GM12875 (cell line): Measurements from ENCODE around the gene CDIP1.

Experiments used
- H3K4me3 ChIP-seq: one replicate; pipeline ENCODE4 v1.5.1; 2011; ENCODE audit warnings: low read depth, low read length, control low read depth
- TF ChIP-seq, protein P1 (sequence below): IDR thresholded peaks from 2 replicates; pipeline ENCODE4 v1.5.1; 2011; ENCODE audit warnings: low read depth, mild to moderate bottlenecking, control low read depth, inconsistent platforms, low read length, moderate library complexity, borderline replicate concordance; ENCODE audit not compliant: insufficient read depth

CDIP1 gene

GRCh38 chr16:4556580-4556979, 18.0 kb upstream of the CDIP1 start:
- no peak overlapping the region for H3K4me3 ChIP-seq
- TF ChIP-seq, protein P1, sequence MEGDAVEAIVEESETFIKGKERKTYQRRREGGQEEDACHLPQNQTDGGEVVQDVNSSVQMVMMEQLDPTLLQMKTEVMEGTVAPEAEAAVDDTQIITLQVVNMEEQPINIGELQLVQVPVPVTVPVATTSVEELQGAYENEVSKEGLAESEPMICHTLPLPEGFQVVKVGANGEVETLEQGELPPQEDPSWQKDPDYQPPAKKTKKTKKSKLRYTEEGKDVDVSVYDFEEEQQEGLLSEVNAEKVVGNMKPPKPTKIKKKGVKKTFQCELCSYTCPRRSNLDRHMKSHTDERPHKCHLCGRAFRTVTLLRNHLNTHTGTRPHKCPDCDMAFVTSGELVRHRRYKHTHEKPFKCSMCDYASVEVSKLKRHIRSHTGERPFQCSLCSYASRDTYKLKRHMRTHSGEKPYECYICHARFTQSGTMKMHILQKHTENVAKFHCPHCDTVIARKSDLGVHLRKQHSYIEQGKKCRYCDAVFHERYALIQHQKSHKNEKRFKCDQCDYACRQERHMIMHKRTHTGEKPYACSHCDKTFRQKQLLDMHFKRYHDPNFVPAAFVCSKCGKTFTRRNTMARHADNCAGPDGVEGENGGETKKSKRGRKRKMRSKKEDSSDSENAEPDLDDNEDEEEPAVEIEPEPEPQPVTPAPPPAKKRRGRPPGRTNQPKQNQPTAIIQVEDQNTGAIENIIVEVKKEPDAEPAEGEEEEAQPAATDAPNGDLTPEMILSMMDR: no peak

- no peak within 1 kb of the TSS for H3K4me3 ChIP-seq
- TF ChIP-seq, protein P1: no peak
Observed at GRCh38 chr16:4556112-4556511, 17.5 kb upstream of the CDIP1 start, which contains the start of gene C16orf96. TSS of gene C16orf96 (plus strand) at chr16:4556340. CDS start at chr16:4556490, 150 bp downstream.

- no peak overlapping the region for H3K4me3 ChIP-seq
- TF ChIP-seq, protein P1: no peak
Observed at GRCh38 chr16:4552541-4552940, 14.0 kb upstream of the CDIP1 start.

GRCh38 chr16:4550591-4550990, 12.0 kb upstream of the CDIP1 start:
- H3K4me3 ChIP-seq: no peak overlapping the region
- TF ChIP-seq, protein P1: no peak

- no peak overlapping the region for H3K4me3 ChIP-seq
- TF ChIP-seq, protein P1: no peak
Observed at GRCh38 chr16:4548124-4548523, 9.6 kb upstream of the CDIP1 start.

DNA sequence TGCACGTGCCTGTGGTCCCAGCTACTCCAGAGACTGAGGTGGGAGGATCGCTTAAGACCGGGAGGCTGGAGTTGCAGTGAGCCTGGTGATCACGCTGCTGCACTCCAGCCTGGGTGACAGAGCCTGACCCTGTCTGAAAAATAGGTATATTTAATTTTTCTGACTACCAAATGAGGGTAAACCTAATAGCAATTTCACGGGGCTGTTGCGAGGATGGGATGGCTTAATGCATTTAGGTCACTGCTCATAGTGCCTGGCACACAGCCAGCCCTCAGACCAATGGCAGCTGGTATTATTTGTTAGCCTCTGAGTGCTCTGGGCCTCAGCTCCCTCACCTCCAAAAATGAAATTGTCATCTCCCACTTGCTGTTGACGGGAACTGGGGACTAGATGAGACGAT, 5.9 kb upstream of the CDIP1 start:
- no peak overlapping the region for H3K4me3 ChIP-seq
- TF ChIP-seq, protein P1: no peak

GRCh38 chr16:4539716-4540284, 1.2 kb upstream of the CDIP1 start:
- no peak overlapping the region for H3K4me3 ChIP-seq
- TF ChIP-seq, protein P1: no peak
